Measurements from ENCODE around the gene RCC2. TPM values are rescaled to one million over a fixed set of nuclear protein-coding genes. Genes with fewer than 3 reads are reported as not detected.

The RCC2 gene
- total RNA-seq, 3 donors from 2014 or later (not counting 1 experiment from before 2014, with no cell fraction given): 55.2 to 76.8 (median 73.2) TPM

- intact Hi-C loops (cut with micrococcal nuclease): loop anchor here (5.0 kb wide), 1 partner anchor 55 kb away; no protein-coding TSS in a partner anchor
- no peaks in the 10 kb centered on the region for H3K9me3 Mint-ChIP-seq
- peaks cover 18 to 21% of the 10 kb centered on the region in 2 donors for H3K4me1 Mint-ChIP-seq
- no peaks in the 10 kb centered on the region for H3K4me1 ChIP-seq (ENCODE audit: control insufficient read depth, insufficient read depth, low read length)
- no peaks in the 10 kb centered on the region for H3K27me3 ChIP-seq (ENCODE audit: control insufficient read depth, insufficient read depth, low read length)
- no peaks in the 10 kb centered on the region for H3K9me3 ChIP-seq (ENCODE audit: control insufficient read depth, insufficient read depth, low read length)
- ATAC-seq: no peak
- WGBS (ENCODE audit: insufficient coverage): 57% methylated on average over 7 of the region's 7 CpGs
- H3K27ac Mint-ChIP-seq: no peak overlapping the region
- H3K36me3 ChIP-seq (ENCODE audit: control insufficient read depth, insufficient read depth, low read length): peaks cover 81% of the 10 kb centered on the region
- H3K27me3 Mint-ChIP-seq (ENCODE audit: low read depth in 2 of 2): no peaks in the 10 kb centered on the region
- DNase-seq: no peak
- no peak overlapping the region for H3K4me3 ChIP-seq (ENCODE audit: low read length)
- no peak overlapping the region for H3K27ac ChIP-seq (ENCODE audit: low read length)
- H3K36me3 Mint-ChIP-seq: peaks cover 23% of the 10 kb centered on the region
- TF ChIP-seq CTCF (IDR thresholded peaks at IDR 0.05): no peak
- no peak overlapping the region for H3K4me3 Mint-ChIP-seq
These were observed 17.0 kb downstream of the RCC2 start for GRCh38 chr1:17422461-17422860.

GRCh38 chr1:17420391-17420918, 19.0 kb downstream of the RCC2 start:
- DNase-seq (no peak), ATAC-seq (no peak)
- H3K9me3 ChIP-seq (ENCODE audit: control insufficient read depth, insufficient read depth, low read length): no peaks in the 10 kb centered on the region
- Mint-ChIP-seq H3K4me1 (peaks cover 13 to 18% of the 10 kb centered on the region in 2 donors), H3K4me3 (no peak overlapping the region), H3K36me3 (peaks cover 23% of the 10 kb centered on the region), H3K9me3 (no peaks in the 10 kb centered on the region), H3K27me3 (ENCODE audit: low read depth in 2 of 2) (no peaks in the 10 kb centered on the region), H3K27ac (no peak overlapping the region)
- intact Hi-C loops (cut with micrococcal nuclease): loop anchor here (1.0 to 5.0 kb wide), 2 partner anchors 20 to 57 kb away; no protein-coding TSS in a partner anchor
- H3K4me1 ChIP-seq (ENCODE audit: control insufficient read depth, insufficient read depth, low read length): no peaks in the 10 kb centered on the region
- no peak for TF ChIP-seq CTCF (IDR thresholded peaks at IDR 0.05)
- H3K27me3 ChIP-seq (ENCODE audit: control insufficient read depth, insufficient read depth, low read length): no peaks in the 10 kb centered on the region
- peaks cover 79% of the 10 kb centered on the region for H3K36me3 ChIP-seq (ENCODE audit: control insufficient read depth, insufficient read depth, low read length)
- 90% methylated on average over 6 of the region's 6 CpGs for WGBS (ENCODE audit: insufficient coverage)
- H3K27ac ChIP-seq (ENCODE audit: low read length): no peak overlapping the region
- H3K4me3 ChIP-seq (ENCODE audit: low read length): no peak overlapping the region

- H3K4me1 Mint-ChIP-seq: peaks cover 13% of the 10 kb centered on the region in 2 donors
- no peaks in the 10 kb centered on the region for H3K27me3 ChIP-seq (ENCODE audit: control insufficient read depth, insufficient read depth, low read length)
- intact Hi-C loops (cut with micrococcal nuclease): loop anchor here (1.0 to 5.0 kb wide), 2 partner anchors 21 to 58 kb away; no protein-coding TSS in a partner anchor
- no peak overlapping the region for H3K27ac ChIP-seq (ENCODE audit: low read length)
- H3K27ac Mint-ChIP-seq: no peak overlapping the region
- H3K36me3 Mint-ChIP-seq: peaks cover 20% of the 10 kb centered on the region
- no peak overlapping the region for H3K4me3 ChIP-seq (ENCODE audit: low read length)
- H3K4me1 ChIP-seq (ENCODE audit: control insufficient read depth, insufficient read depth, low read length): no peaks in the 10 kb centered on the region
- WGBS (ENCODE audit: insufficient coverage): 47% methylated on average over 42 of the region's 42 CpGs
- no peaks in the 10 kb centered on the region for H3K9me3 ChIP-seq (ENCODE audit: control insufficient read depth, insufficient read depth, low read length)
- no peaks in the 10 kb centered on the region for H3K9me3 Mint-ChIP-seq
- TF ChIP-seq CTCF (IDR thresholded peaks at IDR 0.05): peak; percentile 99
- DNase-seq (peak; percentile 76 to 79), ATAC-seq (peak; percentile 80 to 97 (median 90))
- no peaks in the 10 kb centered on the region for H3K27me3 Mint-ChIP-seq (ENCODE audit: low read depth in 2 of 2)
- peaks cover 78% of the 10 kb centered on the region for H3K36me3 ChIP-seq (ENCODE audit: control insufficient read depth, insufficient read depth, low read length)
- H3K4me3 Mint-ChIP-seq: no peak overlapping the region
These were observed 19.7 kb downstream of the RCC2 start for GRCh38 chr1:17419626-17420328.

Data from natural killer cell (primary cell).